PC-9 (cell line): ENCODE results near the gene PRUNE2.

Source experiments
- EZH2 ChIP-seq: fragments of 200-600 bp; sonication (generic); IDR thresholded peaks from 2 replicates; pipeline ENCODE4 v1.8.0; 2017; ENCODE audit warnings: antibody characterized with exemption, low read depth
- TF ChIP-seq, protein P1 (sequence below): fragments of 200-600 bp; sonication (generic); conservative IDR thresholded peaks from 2 replicates; pipeline ENCODE4 v1.6.1; 2017; ENCODE audit warnings: mixed run types, antibody characterized with exemption, mild to moderate bottlenecking, moderate library complexity

DNA sequence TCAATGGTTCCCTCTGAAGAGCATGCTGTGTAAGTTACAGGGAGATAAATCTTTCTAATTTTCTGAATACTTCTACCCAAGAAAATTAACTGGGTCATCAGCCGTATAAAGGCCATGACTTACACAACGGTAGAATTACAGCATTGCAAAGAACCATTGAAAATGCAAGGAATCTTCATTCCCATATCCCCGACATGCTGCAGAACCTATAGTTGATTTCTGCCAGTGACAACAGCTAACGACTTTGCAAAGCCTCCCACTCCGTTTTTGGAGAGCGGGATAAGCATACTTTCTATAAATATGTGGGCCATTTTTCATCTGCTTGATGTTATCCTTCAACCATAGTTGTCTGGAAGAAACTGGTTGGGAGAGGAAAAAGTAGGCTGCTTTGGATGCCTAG is 85.5 kb downstream of the PRUNE2 start:
- TF ChIP-seq, protein P1, sequence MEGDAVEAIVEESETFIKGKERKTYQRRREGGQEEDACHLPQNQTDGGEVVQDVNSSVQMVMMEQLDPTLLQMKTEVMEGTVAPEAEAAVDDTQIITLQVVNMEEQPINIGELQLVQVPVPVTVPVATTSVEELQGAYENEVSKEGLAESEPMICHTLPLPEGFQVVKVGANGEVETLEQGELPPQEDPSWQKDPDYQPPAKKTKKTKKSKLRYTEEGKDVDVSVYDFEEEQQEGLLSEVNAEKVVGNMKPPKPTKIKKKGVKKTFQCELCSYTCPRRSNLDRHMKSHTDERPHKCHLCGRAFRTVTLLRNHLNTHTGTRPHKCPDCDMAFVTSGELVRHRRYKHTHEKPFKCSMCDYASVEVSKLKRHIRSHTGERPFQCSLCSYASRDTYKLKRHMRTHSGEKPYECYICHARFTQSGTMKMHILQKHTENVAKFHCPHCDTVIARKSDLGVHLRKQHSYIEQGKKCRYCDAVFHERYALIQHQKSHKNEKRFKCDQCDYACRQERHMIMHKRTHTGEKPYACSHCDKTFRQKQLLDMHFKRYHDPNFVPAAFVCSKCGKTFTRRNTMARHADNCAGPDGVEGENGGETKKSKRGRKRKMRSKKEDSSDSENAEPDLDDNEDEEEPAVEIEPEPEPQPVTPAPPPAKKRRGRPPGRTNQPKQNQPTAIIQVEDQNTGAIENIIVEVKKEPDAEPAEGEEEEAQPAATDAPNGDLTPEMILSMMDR = no peak
- TF ChIP-seq EZH2 = no peak
